Gastrocnemius medialis (tissue), 4 donors: ENCODE measurements around the gene PRX.

Source experiments
- POLR2A ChIP-seq, 2 donors: fragments of 450-650 bp; IDR thresholded peaks; one replicate each; pipeline ENCODE4 v1.6.1; 2017; ENCODE audit warnings: antibody characterized with exemption in 2 of 2, mild to moderate bottlenecking in 2 of 2, moderate library complexity in 2 of 2
- TF ChIP-seq, protein P1 (sequence below), 5 experiments: fragments of 450-650 bp in 3 of 5; fragments of 200-600 bp in 2 of 5; sonication (generic) in 2 of 5; IDR thresholded peaks in 4 of 5; conservative IDR thresholded peaks in 1 of 5; 1 replicate in 4 of 5; 2 replicates in 1 of 5; pipeline ENCODE4 v1.5.1; 2016 to 2019; ENCODE audit warnings: antibody characterized with exemption in 5 of 5, mild to moderate bottlenecking in 3 of 5, moderate library complexity in 3 of 5

DNA sequence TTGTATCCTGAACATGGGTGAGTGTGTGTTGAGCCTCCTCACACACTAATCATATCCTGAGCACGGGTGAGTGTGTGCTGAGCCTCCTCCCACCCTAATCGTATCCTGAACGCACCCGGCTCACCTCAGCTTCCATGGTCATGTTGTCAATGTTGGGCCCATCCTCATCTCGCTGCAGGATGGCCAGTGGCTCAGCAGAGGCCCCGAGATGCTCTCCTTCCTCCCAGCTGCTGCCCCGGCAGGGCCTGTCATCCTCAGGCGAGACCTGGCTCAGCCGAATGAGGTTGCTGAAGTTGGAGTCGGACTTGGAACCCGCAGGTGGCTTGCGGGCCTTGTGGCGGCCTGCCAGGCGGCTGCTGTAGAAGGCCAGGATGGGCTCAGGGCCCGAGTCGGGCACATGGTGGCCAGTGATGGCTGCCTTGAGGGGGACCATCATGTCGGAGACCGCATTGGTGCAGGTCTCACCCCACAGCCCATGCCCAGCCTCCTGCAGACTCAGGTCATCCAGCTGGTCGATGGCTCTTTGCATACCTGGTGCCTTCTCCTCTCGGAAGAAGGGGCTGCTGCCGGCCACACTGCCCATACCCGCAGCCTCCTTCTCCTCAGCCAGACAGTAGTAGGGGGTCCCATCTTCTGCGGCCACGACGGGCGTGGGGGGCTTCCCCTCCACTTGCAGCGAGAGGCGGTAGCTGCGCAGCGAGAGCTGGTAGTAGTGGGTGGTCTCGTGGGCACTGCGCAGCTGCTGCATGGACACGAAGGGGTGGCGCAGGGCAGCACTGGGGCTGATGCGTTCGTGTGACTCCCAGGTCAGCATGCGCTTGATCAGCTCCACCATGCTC, 32.8 kb downstream of the PRX start:
- no peak for TF ChIP-seq POLR2A (IDR thresholded peaks at IDR 0.05)
- TF ChIP-seq, protein P1, sequence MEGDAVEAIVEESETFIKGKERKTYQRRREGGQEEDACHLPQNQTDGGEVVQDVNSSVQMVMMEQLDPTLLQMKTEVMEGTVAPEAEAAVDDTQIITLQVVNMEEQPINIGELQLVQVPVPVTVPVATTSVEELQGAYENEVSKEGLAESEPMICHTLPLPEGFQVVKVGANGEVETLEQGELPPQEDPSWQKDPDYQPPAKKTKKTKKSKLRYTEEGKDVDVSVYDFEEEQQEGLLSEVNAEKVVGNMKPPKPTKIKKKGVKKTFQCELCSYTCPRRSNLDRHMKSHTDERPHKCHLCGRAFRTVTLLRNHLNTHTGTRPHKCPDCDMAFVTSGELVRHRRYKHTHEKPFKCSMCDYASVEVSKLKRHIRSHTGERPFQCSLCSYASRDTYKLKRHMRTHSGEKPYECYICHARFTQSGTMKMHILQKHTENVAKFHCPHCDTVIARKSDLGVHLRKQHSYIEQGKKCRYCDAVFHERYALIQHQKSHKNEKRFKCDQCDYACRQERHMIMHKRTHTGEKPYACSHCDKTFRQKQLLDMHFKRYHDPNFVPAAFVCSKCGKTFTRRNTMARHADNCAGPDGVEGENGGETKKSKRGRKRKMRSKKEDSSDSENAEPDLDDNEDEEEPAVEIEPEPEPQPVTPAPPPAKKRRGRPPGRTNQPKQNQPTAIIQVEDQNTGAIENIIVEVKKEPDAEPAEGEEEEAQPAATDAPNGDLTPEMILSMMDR (IDR thresholded peaks at IDR 0.05 in 4 of 5, conservative IDR thresholded peaks at IDR 0.05 in 1 of 5): no peak
